ENCODE results near the gene ATP1B1. TPM values are rescaled to one million over a fixed set of nuclear protein-coding genes. Genes with fewer than 3 reads are reported as not detected.

The ATP1B1 gene
- total RNA-seq, 1 experiment from 2014 or later, result 44.4 TPM

- Histone ChIP-seq H3K14ac (ENCODE audit: insufficient read depth, low read length) (no peak overlapping the region), H3K79me2 (ENCODE audit: insufficient read depth, low read length) (peaks cover 29% of the 10 kb centered on the region; the same call in 1 of the 2 replicates), H4K20me1 (ENCODE audit: control insufficient read depth, insufficient read depth, insufficient read length) (no peaks in the 10 kb centered on the region), H3K18ac (ENCODE audit: insufficient read length, low read depth, low read length) (no peak overlapping the region), H3K79me1 (ENCODE audit: insufficient read depth, low read depth, low read length, poor library complexity, severe bottlenecking) (no peaks in the 10 kb centered on the region), H2AK5ac (ENCODE audit: insufficient read length, low read length) (no peak overlapping the region), H4K5ac (ENCODE audit: insufficient read length, low read depth, low read length) (no peak overlapping the region), H3K4ac (ENCODE audit: low read depth, low read length) (no peak overlapping the region), H3K27me3 (ENCODE audit: insufficient read depth, low read length) (no peaks in the 10 kb centered on the region), H3K9ac (ENCODE audit: extremely low read depth, insufficient read length, low read length) (no peak overlapping the region), H2BK12ac (ENCODE audit: insufficient read length, low read depth, low read length) (no peak overlapping the region), H3K4me1 (ENCODE audit: insufficient read depth, low read length) (peaks cover 21% of the 10 kb centered on the region; the same call in 1 of the 2 replicates), H2AFZ (ENCODE audit: low read length) (no peak overlapping the region), H3T11ph (ENCODE audit: low read length) (no peak overlapping the region), H3K9me3 (ENCODE audit: control insufficient read depth, low read depth, low read length) (no peaks in the 10 kb centered on the region), H4K91ac (ENCODE audit: insufficient read length, low read depth, low read length) (no peak overlapping the region), H2BK5ac (ENCODE audit: insufficient read length, low read length) (no peak overlapping the region), H2BK20ac (ENCODE audit: low read depth, low read length, poor library complexity, severe bottlenecking) (no peak overlapping the region), H2BK120ac (ENCODE audit: low read depth, low read length, poor library complexity, severe bottlenecking) (no peak overlapping the region), H2BK15ac (ENCODE audit: low read depth, low read length) (no peak overlapping the region), H3K27ac (ENCODE audit: insufficient read length, low read depth, low read length) (no peak overlapping the region), H3K56ac (ENCODE audit: insufficient read length, low read depth, low read length) (no peak overlapping the region), H3K23me2 (ENCODE audit: insufficient read length, low read depth, low read length, poor library complexity, severe bottlenecking) (peaks cover 11% of the 10 kb centered on the region), H3K4me2 (ENCODE audit: insufficient read depth, insufficient read length, low read length) (peak overlapping the region; percentile 98), H4K8ac (replicated peaks; ENCODE audit: insufficient read length, low read depth, low read length) (no peak overlapping the region), H3K23ac (ENCODE audit: insufficient read length, low read depth, low read length) (no peak overlapping the region)
- H3K4me1 Mint-ChIP-seq, result peaks cover 52 to 58% of the 10 kb centered on the region in 2 experiments
- H3K4me3 Mint-ChIP-seq, result peak overlapping the region; percentile 80 to 93
- H3K27me3 Mint-ChIP-seq (ENCODE audit: low read depth), result no peaks in the 10 kb centered on the region; the same call in none of the 2 replicates
- TF ChIP-seq CTCF (conservative IDR thresholded peaks at IDR 0.05), result no peak
- H3K9me3 Mint-ChIP-seq, result no peaks in the 10 kb centered on the region; a peak in 1 of 5 replicates
- no peak for DNase-seq
- no peak overlapping the region; a peak in 1 of 7 replicates for H3K27ac Mint-ChIP-seq
- WGBS (ENCODE audit: extremely low coverage, insufficient read length, low lambda C conversion rate), result no CpG with 5 or more reads among the region's 2 CpGs
- H3K36me3 Mint-ChIP-seq (ENCODE audit: insufficient read depth in 1 of 3, low read depth in 3 of 3), result peaks cover 15 to 27% (median 22%) of the 10 kb centered on the region in 3 experiments
Measured at GRCh38 chr1:169108223-169108622, 1.7 kb downstream of the ATP1B1 start.

Data from H9 (cell line).